Astrocyte (in vitro differentiated cells and primary cell): ENCODE data around the gene KRTAP10-1.

Experiments used
- CTCF ChIP-seq: IDR thresholded peaks from 2 replicates; pipeline ENCODE4 v1.5.1; 2011; ENCODE audit warnings: low read depth, mild to moderate bottlenecking, inconsistent platforms, low read length, moderate library complexity; ENCODE audit not compliant: insufficient read depth
- EZH2 ChIP-seq: IDR thresholded peaks from 2 replicates; pipeline ENCODE4 v1.6.1; 2012; ENCODE audit warnings: mild to moderate bottlenecking, low read length, inconsistent platforms; ENCODE audit not compliant: insufficient read depth

GRCh38 chr21:44524414-44525371 lies 15.3 kb downstream of the KRTAP10-1 start:
- TF ChIP-seq CTCF (no peak), EZH2 (no peak)
